ENCODE results near the gene MAML3.

MAML3 gene

DNA sequence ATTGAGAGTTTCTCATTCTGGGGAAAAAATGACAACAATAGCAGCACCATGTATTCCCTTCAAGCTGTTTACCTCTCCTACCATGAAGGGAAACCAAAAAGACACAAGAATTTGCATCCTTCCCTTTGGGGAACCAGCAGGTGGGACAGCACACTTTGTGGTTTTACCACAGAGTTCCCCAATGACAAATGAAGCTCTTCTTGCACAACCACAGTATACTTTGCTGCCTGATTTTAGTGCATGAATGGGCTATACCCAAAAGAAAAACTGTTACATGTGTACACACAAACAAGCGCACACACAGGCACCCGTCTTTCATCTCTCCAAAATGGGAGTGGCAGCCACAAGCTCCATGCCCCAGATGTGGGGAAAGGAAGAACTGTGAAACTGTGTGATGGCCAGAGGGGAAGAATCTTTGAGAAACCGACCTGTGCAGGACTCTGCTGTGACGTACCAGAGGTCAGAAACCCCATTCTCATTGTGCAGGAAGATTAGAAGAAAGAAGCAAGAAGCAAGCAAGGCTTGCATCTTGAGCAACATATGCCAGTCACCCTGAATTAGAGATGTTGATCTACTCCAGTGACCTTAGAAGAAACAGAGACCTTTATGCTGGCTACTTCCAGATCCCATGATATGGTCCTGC lies 2.7 kb upstream of the MAML3 start:
- in situ Hi-C loops (cut with MboI; ENCODE audit: low sequenced_read_pairs) = no loop called here

DNA sequence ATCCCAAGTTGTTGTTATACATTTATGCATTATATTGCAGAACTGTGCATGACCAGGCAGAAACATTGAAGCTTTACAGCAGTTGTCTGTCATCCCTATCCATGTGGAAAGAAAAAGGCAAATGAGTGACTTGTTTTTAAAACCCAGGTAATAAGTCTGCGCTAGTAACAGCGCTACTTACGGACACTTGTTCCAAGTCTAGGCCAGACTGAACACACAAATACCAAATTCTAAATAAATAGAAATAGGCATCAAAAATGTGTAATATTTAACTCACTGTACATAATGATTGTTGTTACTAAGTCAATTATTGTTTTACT lies 548 bp upstream of the MAML3 start:
- in situ Hi-C loops (cut with MboI; ENCODE audit: low sequenced_read_pairs) = no loop called here

DNA sequence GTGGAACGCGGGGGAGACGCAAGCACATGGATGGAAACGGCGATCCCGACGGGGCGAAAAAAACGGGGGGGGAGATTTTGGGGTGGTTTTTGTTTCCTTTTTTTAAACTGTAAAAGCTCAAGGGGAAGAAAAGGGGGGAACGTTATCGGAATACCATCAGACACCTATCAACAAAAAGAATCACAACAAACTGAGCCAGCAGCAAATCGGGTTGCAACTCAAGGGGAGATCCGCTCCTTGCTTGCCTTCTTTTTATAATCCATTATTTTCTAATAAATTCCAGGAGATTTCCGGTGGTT lies 616 bp downstream of the MAML3 start:
- in situ Hi-C loops (cut with MboI; ENCODE audit: low sequenced_read_pairs) = no loop called here

- in situ Hi-C loops (cut with MboI; ENCODE audit: low sequenced_read_pairs) = no loop called here
Observed at GRCh38 chr4:140152751-140153418, 1.1 kb downstream of the MAML3 start.

DNA sequence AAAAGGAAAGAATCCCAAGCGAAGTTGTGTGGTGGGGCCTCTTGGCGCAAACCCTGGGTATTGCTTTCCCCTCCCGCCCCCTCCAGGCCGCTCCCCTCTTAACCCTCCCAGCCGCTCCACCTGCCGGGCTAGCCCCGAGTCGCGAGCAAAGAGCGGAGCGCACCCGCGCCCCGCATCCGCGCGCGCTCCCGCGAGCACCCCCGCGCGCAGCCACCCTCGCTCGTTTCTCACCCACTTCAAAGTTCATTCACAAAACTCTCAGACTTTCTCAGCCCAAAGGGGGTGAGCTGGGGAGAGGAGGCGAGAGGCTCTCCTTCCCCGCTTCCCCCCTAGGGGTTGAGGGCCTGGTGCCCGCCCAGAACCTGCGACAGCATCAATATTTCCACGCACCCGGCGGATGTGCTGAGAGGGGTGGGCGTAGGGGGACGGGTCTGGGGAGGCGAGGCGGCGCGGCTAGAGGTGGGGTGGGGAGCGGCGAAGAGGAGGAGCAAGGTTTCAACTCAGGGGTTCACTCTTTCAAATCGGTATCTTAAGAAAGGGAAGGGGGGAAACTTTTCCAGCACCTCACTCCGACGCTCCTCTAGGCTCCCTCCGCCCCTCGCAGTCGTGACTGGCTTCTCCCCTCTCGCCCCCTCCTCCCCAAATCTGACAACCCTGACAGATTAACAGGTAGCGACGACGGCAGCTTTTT lies 1.8 kb downstream of the MAML3 start:
- in situ Hi-C loops (cut with MboI; ENCODE audit: low sequenced_read_pairs) = no loop called here

DNA sequence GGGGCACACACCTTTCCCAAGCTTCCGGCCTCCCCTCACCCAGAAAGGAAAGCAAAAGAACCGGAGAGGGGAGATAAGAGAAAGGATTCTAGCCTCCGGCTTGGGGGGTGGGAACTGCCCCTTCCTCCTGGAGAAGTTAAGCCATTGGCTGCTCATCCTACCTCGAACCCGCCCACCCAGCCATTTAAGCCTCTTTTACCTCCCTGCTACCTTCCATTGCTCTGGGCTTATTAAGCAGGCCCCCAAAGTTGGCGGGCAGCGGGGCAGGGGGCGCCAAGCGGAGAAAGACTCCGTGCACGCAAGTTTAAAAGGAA lies 2.3 kb downstream of the MAML3 start:
- in situ Hi-C loops (cut with MboI; ENCODE audit: low sequenced_read_pairs) = no loop called here

GRCh38 chr4:140150886-140151698 lies 2.9 kb downstream of the MAML3 start:
- in situ Hi-C loops (cut with MboI; ENCODE audit: low sequenced_read_pairs) = no loop called here

GRCh38 chr4:140150636-140150885 lies 3.4 kb downstream of the MAML3 start:
- in situ Hi-C loops (cut with MboI; ENCODE audit: low sequenced_read_pairs) = no loop called here

- in situ Hi-C loops (cut with MboI; ENCODE audit: low sequenced_read_pairs) = no loop called here
Observed at GRCh38 chr4:140149846-140150635, 3.9 kb downstream of the MAML3 start.

DNA sequence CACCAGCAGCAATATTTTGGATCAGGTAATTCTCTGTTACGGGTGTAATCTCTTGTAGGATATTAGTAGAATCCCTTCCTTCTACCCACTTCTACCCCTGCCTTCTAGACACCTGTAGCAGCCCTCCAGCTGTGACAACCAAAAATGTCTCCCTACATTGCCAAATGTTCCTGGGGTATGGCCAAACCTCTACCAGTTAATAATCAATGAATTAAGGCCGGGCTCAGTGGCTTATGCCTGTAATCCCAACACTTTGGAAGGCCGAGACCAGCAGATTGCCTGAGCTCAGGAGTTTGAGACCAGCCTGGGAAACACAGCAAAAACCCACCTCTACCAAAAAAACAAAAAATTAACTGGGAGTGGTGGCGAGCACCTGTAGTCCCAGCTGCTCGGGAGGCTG lies 9.9 kb downstream of the MAML3 start:
- in situ Hi-C loops (cut with MboI; ENCODE audit: low sequenced_read_pairs) = no loop called here

DNA sequence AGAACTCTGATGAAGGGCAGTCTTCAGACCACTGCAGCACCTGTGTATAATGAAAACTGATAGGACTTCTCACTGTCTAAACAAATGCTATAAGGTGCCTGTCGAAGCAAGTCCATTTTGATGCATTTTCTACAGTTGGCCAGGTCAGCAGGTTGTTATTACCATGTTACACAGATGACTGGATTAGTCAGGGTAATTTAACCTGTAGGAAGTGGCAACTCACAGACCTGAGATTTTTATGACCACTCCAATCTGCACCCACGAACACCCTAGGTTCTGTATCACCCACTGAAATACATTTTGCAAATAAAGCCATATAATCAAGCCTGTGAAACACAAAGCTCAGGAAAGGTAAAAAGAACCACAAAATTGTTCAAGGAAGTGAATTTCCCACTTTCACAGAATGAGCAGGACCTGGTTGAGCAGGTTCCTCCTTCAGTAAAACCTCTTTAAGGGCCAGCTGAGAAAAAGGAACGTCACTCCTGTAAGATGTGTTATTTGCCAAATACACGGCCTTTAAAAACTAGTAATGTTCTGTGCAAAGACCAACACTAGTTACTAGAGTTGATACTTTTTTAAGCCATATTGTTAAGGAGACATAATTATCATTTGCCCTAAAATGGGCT lies 12.7 kb downstream of the MAML3 start:
- in situ Hi-C loops (cut with MboI; ENCODE audit: low sequenced_read_pairs) = no loop called here

GRCh38 chr4:140140566-140140965 lies 13.4 kb downstream of the MAML3 start:
- in situ Hi-C loops (cut with MboI; ENCODE audit: low sequenced_read_pairs) = no loop called here

DNA sequence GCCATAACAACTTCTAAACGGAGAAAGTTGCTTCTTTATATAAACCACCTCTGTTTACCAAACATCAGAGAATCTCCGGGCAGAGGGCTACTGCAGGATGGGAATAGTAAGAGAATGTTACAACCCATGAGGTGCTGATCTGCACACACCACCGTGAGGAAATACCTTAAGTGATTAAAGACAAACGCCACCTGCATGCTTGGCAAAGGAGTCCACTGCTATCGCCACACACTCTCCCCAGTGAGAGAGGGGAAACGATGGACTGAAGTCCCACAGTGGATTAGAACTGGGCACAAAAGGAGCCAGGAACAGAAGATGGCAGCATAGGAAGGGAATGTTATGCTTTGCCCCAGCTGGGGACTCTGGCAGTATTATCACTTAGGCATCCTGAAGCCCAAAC lies 15.6 kb downstream of the MAML3 start:
- in situ Hi-C loops (cut with MboI; ENCODE audit: low sequenced_read_pairs) = no loop called here

DNA sequence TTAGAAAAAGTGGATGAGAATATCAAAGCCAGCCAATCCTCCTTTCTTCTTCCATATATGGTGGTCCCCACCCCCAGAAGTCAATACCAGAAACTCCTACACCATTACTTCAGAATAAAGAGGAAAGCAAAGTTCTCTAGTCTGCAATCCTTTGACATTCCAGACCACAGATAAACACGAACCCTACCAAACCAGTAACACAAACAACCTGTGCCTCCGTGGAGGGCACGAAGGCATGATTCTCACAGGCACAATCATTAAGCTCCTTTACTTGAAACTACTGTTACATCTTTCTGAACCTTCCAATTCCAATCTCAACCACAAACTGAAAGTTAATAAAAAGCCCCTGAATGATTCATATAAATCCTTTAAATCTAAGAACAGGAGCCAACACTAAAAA lies 16.3 kb downstream of the MAML3 start:
- in situ Hi-C loops (cut with MboI; ENCODE audit: low sequenced_read_pairs) = no loop called here

DNA sequence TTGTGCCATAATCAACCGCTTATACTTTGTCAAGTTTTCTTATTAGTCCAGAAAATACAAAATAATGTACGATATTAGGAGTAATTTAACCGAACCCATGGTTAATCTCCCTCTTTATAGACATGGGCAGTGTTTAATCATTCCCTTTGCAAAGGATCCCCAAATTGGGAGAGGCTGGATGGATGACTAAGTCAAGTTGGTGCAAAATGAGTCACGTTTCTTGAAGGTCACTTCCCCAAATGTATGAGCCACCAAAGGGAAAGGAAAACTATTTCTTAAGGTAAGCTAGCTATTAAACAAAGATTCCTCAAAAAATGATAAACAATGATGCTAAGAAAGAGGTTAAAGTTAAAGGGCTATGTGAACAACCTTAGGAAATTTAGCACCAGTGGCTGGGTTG lies 17.5 kb downstream of the MAML3 start:
- in situ Hi-C loops (cut with MboI; ENCODE audit: low sequenced_read_pairs) = no loop called here

DNA sequence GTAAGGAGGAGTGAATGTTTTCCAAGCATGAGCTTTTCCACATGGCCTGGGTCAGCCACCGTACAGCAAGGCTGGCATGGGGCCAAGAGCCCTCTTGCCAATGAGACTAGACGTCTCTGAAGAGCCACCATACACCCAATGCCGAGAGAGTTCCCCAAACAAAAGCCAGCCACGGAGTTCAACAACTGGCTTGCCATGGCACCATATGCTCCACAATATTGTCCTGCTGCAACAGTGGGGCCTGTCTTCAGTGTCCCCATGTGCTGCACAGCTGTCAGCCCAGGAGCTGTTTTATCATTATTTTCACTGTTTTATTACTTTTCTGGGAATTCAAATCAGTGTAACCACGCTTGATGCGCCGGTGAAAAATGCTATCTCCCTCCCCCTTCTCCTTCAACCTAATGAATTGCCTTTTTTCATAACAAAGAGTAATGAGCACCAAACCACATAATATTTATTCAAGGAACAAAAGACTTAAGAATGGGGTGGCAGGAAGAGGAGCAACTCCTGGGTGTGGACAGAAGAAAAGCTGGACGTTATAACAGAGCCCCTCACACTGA lies 18.4 kb downstream of the MAML3 start:
- in situ Hi-C loops (cut with MboI; ENCODE audit: low sequenced_read_pairs) = no loop called here

GRCh38 chr4:140134746-140135425 lies 19.1 kb downstream of the MAML3 start:
- in situ Hi-C loops (cut with MboI; ENCODE audit: low sequenced_read_pairs) = no loop called here

- in situ Hi-C loops (cut with MboI; ENCODE audit: low sequenced_read_pairs) = no loop called here
Observed at GRCh38 chr4:140133576-140133975, 20.4 kb downstream of the MAML3 start.

DNA sequence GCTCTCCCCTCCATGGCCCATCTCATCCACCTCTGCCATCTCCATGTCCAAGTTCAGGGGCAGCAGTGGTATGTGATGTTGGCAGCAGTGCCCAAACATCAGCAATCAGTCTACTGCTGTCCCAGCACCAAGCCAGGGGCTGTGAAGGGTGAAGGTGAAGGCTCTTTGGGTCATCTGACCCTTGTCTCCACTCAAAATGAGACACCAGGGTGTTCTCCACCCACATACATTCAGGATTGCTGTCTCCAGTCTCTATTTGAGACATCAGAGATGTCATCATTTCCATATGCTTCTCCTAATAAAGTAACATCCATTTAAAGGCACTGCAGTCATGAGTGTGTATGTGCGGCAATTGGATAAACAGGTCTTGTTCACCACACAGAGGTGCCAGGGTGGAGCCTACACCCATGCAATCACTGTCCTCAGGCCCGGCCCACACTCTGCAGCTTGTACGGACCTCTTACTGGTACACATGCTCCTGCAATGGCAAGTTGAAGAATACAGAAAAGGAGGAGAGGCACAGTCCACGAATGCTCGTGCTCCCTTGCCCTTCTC lies 22.2 kb downstream of the MAML3 start:
- in situ Hi-C loops (cut with MboI; ENCODE audit: low sequenced_read_pairs) = no loop called here

DNA sequence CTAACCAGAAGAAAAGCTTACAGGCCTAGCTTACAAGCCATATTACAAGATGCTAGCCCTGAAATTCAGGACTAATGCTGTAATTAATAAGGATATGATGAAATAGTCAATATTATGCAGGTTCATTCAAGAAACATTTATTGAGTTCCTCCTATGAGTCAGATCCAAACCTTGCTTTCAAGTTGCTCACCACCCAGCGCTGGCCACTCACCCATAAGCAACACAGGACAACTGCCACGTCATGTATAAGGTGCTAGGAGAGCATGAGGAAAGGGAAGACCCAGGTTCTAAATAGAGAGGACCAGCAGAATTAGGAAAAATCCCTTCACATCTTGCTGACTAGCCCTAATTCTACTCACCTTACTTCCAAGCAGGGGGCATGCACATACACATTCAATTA lies 23.3 kb downstream of the MAML3 start:
- in situ Hi-C loops (cut with MboI; ENCODE audit: low sequenced_read_pairs) = no loop called here
